Esophagus squamous epithelium (tissue), 4 donors: Measurements from ENCODE around the gene FARP2.

Experiments used
- CTCF ChIP-seq, 6 experiments: fragments of 450-650 bp in 4 of 6; fragments of 200-600 bp in 2 of 6; sonication (generic) in 2 of 6; IDR thresholded peaks; one replicate each; pipeline ENCODE4 v1.5.1; 2016 to 2019; ENCODE audit warnings: antibody characterized with exemption in 6 of 6, mild to moderate bottlenecking in 4 of 6, moderate library complexity in 4 of 6
- POLR2A ChIP-seq, 4 donors: fragments of 450-650 bp; IDR thresholded peaks; one replicate each; pipeline ENCODE4 v1.6.1; 2017; ENCODE audit warnings: antibody characterized with exemption in 4 of 4, mild to moderate bottlenecking in 4 of 4, moderate library complexity in 3 of 4

- TF ChIP-seq CTCF (IDR thresholded peaks at IDR 0.05) (no peak), POLR2A (IDR thresholded peaks at IDR 0.05) (no peak)
Observed at GRCh38 chr2:241317391-241317790, 38.7 kb upstream of the FARP2 start.
